Inflammatory macrophage (primary cell): ENCODE measurements around the gene LDLRAD3.

Experiments
- DNase-seq, 2 donors: peaks; one replicate each; pipeline ENCODE4 v3.0.0-alpha.2; 2020 to 2022

LDLRAD3 gene

DNA sequence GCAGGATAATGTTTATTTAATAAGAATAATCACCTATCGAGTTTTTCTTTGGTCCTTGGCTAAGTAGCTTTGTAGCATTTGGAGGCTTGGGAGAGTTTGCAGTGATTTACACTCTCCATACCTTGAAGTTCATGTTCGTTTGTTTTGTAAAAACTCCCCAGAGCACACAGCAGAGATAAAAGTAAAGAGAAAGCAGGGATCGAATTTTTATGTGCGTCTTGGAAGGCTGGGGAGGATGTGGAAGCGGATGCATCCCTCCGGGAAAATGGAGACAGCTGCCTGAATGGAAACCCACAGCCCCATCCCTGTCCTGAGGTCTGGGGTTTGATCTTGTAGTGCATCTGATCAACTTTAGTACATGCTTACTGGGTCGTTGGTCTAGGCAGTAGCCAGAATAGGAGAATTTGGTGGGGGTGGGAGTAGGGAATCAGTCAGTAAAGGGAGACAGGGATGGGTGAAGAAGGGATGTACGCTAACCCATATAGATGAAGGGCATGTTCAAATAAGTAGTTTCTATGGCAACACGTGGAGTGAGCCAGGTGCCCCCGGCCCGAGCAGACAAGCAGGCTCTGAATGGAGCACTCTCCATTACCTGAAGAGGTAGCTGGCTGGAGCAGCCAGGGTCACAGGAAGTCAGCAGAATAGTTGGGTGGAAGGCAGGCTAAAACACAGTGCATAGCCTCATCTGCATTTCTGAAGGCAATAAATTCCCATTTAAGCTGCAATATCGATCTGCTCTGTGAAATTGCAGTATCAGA, 197.5 kb downstream of the LDLRAD3 start:
- no peak for DNase-seq

DNA sequence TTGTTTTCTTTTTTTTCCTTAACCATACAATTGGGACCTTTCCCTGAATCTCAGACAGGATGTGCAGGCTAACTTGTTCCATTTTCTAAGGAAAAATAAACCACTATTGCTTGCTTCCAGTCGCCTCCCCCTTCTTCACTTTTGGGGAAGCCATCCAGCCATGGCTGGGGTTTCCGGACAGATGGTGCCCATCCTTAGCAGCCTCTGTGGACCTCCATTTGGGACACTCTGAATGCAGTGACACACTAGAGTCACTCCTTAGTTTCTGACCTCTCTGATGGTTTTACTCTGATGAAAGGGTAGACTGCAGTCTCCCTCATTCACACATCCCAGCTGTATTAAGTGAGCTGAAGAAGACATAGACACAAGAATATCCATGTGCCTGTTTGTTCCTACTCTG, 198.1 kb downstream of the LDLRAD3 start:
- DNase-seq: no peak

DNA sequence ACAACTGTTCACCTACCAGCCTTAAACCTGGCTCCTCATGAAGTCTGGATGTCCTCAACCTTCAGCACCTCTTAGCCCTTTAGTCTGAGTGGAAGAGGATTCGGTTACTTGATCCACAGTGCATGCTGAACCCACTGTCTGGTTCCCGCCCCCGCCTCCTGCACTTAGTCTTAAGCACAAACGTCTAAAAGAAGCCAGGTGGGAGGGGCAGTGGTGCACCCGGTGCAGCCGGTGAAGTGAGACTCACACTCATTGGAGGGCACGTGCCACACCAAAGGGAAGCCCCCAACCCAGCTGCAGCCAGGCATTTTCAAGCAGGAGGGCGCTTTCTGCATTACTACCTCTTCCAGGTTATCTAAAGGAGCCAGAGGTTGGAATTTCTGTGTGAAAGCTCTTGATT, 198.6 kb downstream of the LDLRAD3 start:
- no peak for DNase-seq

GRCh38 chr11:36142879-36143278, 199.0 kb downstream of the LDLRAD3 start:
- no peak for DNase-seq

DNA sequence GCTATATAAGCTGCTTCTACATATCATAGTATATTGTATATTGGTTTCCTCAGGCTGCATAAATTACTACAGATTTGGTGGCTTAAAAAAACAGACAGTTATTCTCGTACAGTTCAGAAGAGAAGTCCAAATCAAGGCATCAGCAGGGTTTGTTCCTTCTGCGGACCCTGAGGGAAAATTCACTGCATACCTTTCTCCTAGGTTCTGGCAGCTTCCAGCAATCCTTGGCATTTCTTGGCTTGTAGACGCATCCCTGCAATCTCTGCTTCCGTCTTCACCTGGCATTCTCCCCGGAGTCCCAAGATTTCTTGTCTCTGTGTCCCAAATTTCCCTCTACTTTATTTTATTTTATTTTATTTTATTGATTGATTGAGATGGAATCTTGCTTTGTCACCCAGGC, 202.6 kb downstream of the LDLRAD3 start:
- no peak for DNase-seq

DNA sequence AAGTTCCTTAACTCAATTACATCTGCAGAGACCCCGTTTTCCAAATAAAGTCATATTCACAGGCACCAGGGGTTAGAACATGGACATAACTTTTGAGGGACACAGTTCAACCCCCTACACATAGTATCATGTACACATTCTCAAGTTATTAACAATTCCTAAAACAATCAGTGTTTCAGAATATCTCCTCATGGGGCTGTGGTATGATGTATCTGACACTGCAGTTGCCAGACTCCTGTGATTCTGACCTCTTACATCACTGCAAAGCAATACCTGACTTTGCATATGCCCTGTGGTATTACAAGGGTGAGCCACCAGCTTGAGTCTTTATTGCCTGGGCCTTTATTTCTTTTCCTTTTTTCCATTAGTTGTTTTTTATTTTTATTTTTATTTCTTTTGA, 203.6 kb downstream of the LDLRAD3 start:
- peak in 1 of 2 donors; percentile 9 for DNase-seq

DNA sequence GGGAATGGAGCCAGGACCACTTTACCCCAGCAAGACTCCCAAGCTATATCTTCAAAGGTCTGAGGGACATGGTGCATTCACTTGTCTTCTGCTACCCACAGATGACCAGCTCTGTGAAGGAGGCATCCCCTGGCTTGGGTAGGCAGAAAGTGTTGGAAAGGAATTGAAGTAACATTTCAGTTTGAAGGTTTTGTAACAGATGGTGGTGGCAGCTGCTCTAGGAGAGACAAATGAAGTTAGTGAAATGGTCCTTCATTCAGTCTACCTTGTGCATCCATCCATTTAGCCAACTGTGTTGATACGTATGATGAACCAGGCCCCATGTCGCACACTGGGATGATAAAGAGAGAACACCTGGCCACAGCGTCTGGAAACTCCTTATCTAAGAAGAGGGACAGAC, 204.8 kb downstream of the LDLRAD3 start:
- DNase-seq: no peak

DNA sequence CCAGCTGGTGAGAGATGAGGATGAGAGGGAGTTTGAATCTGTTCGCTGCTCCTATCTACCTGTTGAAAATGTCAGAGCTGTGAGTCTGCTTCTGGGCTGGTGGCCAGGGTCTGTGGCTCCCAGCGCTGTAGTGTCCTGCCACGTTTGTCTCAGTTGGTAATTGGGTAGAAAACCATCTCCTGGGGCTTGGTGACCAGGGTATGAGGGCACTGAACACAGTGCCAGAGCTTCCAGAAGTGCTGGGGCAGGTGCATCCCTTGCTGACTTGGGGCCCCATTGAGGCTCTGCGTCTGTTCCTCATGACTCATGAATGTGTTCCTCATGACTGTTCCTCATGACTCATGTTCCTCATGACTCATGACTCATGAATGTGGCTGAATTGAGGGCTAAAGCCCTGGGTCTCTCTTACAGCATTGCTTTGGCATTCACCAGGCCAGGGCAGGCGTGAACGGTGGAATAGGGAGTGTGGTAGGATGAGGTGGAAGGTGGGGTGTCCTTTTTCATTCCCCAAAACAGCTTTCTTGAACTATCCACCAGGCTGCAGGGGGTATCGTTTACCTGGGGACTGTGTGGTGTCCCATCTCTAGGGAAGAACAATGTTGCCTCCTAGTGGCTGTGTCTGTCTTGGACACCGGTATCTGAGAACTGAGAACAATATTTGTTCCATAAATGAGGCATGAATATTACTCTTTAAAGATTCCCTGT, 205.8 kb downstream of the LDLRAD3 start:
- DNase-seq: peak; percentile 93 to 95

DNA sequence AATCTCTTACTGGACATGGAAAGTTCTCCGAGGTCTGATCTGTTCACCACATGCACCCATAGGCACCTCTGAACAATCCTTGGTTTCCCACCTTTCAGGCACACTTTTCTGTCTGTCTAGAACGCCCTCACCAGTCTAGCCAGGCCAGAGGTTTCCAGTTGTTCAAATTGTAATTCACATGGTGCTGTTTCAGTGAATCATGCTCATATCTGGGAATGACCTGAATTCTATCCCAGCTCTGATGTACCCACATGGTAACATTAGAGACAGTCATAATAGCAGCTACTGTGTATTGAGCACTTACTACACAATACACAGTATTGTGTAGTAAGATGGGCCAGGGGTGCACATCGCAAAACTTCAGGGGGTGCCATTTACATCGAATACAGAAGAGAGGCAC, 207.1 kb downstream of the LDLRAD3 start:
- DNase-seq: no peak

GRCh38 chr11:36151933-36152580, 208.2 kb downstream of the LDLRAD3 start:
- no peak for DNase-seq

GRCh38 chr11:36153551-36153950, 209.7 kb downstream of the LDLRAD3 start:
- no peak for DNase-seq

DNA sequence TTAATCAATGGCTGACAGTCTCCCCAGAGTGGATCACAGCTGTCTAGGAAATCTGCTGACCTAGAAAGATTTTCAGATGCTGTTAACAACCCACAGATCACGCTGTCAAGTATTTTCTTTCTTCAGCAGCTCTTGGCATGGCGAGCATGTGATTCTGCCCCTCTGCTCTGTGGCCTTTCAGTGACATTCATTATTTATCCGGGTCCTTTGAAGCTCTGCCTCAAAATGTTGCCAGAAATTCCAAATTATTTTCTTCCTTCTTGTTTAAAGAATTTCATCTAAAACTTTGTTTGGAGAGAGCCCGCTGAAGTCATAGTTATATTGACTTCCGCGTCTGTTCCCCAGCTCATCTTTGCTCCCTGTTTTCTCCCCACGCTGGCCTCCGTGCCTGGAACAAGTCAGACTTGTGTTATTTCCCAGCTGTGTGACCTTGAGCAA, 211.3 kb downstream of the LDLRAD3 start:
- no peak for DNase-seq

DNA sequence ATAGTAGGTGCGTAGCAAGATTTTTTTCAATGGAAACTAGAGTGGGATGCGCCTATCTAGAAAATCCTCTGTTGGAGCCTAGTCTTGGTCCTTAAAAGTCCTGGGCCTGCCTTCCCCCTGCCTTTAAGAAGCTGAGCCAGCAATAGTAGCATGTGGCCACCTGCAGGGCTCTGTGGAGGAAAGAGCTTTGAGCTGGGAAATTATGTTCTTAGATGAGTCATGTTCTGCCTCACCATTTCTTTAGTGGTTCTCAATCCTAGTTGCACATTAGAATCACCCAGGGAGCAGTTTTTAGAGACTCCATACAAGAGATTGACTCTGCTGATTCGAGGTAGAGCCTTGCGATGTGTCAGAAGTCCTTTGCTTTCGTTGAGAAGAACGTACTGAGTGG, 211.9 kb downstream of the LDLRAD3 start:
- DNase-seq: no peak

- no peak for DNase-seq
Observed at GRCh38 chr11:36156161-36156816, 212.4 kb downstream of the LDLRAD3 start.

DNA sequence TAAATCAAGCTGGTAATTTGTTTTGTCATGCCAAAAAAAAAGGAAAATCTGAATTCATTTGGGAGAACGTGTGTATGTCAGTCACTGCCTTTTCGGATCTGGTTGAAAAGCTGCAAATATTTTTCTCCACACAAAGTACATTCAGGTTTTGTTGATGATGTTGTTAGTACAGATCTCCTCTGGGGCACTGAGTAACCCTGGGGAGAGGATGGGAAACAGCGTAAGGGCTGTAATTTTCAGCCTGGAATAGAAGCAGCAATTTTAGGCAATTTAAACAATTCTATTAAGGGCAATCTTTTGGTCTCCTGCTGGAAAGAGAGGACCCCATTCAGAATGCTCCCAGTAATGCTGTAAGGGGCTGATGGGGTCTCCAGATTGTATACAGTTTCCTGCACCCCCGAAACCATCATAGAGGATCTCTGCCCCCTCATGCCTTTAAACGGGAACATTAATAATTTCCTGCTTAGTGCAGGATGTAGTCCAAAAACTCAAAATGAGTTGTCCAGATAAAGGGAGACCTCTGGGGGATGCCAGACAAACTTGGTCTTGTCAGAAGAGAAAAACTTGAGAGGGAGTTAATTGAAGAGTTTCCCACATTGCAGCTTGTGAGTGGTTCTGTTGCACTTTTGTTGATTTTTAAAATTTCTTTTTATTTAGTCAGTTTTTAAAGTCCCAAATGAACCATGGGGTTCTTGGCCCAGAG, 213.1 kb downstream of the LDLRAD3 start:
- DNase-seq: no peak

DNA sequence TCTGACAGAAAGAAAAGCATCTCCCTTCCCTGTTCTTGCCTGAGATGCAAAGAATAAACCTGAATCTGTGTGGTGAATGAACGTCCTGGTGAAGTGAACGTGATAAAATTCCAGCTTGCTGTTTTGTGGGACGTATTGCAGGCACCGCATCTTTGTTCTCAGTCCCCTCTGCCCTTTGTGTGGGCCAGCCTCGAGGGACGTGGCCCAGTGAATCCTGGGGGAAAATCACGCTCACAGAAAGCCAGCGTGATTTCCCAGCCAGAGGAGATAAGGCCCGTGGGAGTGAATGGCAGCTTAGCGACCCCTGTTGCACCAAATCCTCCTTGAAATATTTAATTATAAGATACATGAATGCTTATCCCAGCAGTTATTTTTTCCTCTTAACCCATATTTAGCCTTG, 216.2 kb downstream of the LDLRAD3 start:
- no peak for DNase-seq

GRCh38 chr11:36161572-36161971, 217.7 kb downstream of the LDLRAD3 start:
- DNase-seq: no peak

- DNase-seq: no peak
Observed at GRCh38 chr11:36162006-36162882, 218.4 kb downstream of the LDLRAD3 start.

DNA sequence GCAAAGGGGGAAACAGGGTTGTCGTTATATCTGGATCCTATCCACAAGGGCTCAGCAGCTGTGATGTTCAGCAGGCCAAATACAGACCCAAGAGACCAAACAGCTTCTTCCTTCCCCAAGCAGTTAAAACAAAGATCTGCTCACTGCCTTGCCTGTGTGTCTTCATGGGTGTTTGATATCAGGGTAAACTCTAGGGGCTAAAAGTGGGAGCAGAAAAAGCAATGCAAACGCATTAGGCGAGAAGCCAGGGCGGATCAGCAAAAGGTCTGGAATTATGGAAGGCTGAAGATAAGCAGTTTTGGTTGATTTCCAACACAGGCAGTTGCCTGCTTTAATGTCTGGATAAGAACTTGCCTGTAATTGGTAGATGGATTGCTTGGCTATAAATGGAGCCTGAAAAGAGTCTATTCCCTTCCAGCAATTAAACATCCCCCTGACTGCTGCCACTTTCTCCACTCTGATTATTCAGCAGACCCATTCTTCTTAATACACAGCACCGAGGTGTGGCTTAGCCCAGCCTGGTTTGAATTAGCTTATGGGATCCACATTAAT, 219.1 kb downstream of the LDLRAD3 start:
- DNase-seq: no peak

DNA sequence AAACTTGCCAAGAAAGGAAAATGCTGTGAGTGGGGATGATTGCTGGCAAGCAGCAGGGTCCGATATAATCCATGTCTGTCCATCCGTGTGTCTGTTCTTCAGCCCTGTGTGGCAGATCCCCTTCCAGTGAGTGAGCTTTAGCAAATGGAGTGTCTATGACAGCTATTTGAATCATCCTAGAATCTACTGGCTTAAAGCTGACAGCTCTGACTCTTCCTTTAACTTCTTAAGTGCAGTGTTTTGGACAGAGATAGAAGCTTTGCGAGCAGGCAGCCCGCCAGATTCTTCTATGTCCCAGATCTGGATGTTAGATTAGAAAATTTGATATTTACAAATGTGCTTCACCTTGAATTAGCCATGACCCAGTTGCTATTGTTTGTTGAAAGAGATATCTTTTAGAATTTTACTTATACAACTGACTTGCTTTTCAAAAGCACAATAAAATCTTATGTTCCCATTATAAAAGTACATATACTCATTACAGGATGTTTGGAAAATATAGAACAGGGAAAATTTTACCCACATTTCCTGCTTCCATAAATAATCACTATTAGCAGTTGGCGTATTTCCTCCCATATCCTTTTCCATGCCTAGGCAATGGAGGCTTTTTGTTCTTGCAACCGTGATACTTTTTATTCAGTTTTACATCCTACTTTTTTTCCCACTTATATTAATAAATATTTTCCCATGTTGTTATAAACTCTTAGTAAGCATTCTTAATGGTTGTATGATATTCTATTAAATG, 220.8 kb downstream of the LDLRAD3 start:
- no peak for DNase-seq
